ENCODE measurements around the gene COL8A1.

COL8A1 gene

GRCh38 chr3:99668044-99668443, 29.6 kb downstream of the COL8A1 start:
- no peak for DNase-seq (ENCODE audit: extremely low read depth in 1 of 2, low read depth in 1 of 2)

GRCh38 chr3:99669879-99670555, 31.6 kb downstream of the COL8A1 start:
- DNase-seq (ENCODE audit: extremely low read depth in 1 of 2, low read depth in 1 of 2) = no peak

- DNase-seq (ENCODE audit: extremely low read depth in 1 of 2, low read depth in 1 of 2) = no peak
Observed at GRCh38 chr3:99670556-99670950, 32.2 kb downstream of the COL8A1 start.

DNA sequence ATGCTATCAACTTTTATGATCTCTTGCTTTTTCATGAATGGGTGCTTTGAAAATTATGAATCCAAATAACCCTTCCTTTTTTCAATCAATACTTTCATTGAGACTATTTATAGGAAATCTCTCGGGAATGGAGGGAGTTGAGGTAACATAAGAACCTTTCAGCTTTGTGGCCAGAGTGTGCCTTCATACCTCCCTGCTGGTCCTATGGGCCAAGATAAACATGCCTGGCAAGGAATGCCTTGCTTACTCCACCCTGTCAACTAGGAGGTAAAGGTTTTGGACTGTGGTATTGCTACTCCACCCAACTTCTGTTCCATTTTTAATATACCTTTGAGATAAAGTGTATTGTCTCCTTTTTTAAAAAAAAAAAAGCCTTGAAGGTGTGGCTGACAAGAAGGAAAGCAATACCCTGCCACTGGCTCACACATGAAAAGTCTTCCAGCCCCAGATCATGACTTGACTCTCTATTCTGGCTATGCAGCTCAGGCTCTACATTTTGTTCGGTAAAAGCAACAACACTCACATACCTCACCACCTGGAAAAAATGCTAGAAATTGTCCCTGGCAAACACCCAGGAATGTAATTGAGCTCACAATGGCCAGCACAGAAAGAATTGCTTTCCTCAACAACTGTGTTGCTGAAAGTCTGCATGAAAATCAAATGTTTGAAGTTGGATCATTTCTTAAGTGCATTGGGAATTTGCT, 35.8 kb downstream of the COL8A1 start:
- no peak for DNase-seq (ENCODE audit: extremely low read depth in 1 of 2, low read depth in 1 of 2)

GRCh38 chr3:99678023-99678422, 39.6 kb downstream of the COL8A1 start:
- DNase-seq (ENCODE audit: extremely low read depth in 1 of 2, low read depth in 1 of 2) = no peak

GRCh38 chr3:99678896-99679295, 40.5 kb downstream of the COL8A1 start:
- DNase-seq (ENCODE audit: extremely low read depth in 1 of 2, low read depth in 1 of 2) = no peak

DNA sequence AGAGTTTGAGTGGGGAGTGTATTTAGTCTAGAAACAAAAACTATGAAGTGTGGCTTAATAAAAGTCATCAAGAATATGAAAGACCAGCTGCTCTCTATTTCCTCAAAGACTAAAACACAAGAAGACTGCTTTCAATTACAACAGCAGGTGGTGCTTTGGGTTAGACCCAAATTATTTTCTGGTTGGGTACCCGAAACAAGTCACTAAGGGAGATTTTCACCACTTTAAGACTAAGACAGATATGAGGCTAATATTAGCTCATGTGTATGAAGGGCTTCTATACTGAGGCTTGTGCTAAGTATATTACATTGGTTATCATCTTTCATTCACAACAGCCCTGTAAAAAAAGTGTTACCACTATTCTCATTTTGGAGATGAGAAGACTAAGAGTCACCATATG, 43.1 kb downstream of the COL8A1 start:
- no peak for DNase-seq (ENCODE audit: extremely low read depth in 1 of 2, low read depth in 1 of 2)

- no peak for DNase-seq (ENCODE audit: extremely low read depth in 1 of 2, low read depth in 1 of 2)
Observed at GRCh38 chr3:99681976-99682375, 43.6 kb downstream of the COL8A1 start.

DNA sequence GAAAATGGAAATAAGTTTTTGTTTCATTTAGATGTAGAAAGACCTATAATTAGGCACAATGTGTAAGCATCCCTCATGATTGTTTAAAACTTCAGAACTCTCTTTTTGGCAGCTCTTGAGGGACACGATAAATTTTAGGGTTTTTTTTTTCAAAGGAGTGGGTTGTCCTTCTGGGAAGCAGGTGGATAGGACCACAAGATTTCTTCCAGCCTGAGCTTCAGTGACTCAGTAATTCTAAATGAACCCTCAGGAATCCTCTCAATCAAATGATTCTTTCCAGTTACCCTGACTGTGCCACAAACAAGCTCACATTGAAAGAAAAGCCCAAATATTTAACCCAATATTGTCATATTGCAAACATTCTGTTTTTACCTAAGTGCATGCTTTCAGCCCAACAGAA, 45.1 kb downstream of the COL8A1 start:
- no peak for DNase-seq (ENCODE audit: extremely low read depth in 1 of 2, low read depth in 1 of 2)

DNA sequence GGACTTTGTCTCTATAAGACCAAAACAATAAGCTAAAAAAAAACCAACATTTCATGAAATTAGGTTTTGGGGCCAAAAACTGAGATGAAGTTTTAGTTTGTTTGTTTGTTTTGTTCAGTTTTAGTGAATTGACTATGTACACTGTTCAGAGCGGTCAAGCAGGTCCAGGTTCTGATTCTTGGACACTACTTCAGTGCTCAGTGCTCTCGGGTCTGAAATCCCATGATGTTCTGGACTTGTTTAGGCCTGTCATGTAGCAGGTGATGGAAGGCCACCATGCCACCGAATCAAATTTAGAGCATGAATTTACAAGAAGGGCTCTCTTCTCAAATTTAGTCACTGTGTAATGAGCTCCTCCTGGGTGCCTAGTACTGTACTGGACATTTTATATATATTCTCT, 45.5 kb downstream of the COL8A1 start:
- no peak for DNase-seq (ENCODE audit: extremely low read depth in 1 of 2, low read depth in 1 of 2)

- DNase-seq (ENCODE audit: extremely low read depth in 1 of 2, low read depth in 1 of 2) = no peak
Observed at GRCh38 chr3:99684644-99685043, 46.2 kb downstream of the COL8A1 start.

DNA sequence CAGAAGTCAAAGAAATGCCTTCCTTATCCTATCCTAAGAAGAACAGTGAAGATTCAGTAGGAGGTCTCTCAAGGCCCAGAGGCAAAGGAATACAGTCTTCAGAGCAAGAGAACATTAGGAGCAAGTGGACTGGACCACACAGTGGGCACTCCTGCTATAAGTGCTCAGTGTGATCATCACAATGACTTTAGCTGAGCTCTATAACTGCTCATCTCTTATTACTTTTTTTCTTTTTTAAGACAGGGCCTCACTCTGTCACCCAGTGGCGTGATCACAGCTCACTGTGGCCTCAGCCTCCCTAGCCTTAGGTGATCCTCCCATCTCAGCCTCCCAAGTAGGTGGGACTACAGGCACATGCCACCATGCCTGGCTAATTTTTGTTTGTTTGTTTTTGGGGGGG, 48.1 kb downstream of the COL8A1 start:
- no peak for DNase-seq (ENCODE audit: extremely low read depth in 1 of 2, low read depth in 1 of 2)

GRCh38 chr3:99686955-99687612, 48.7 kb downstream of the COL8A1 start:
- no peak for DNase-seq (ENCODE audit: extremely low read depth in 1 of 2, low read depth in 1 of 2)

GRCh38 chr3:99690761-99691369, 52.5 kb downstream of the COL8A1 start:
- no peak for DNase-seq (ENCODE audit: extremely low read depth in 1 of 2, low read depth in 1 of 2)

DNA sequence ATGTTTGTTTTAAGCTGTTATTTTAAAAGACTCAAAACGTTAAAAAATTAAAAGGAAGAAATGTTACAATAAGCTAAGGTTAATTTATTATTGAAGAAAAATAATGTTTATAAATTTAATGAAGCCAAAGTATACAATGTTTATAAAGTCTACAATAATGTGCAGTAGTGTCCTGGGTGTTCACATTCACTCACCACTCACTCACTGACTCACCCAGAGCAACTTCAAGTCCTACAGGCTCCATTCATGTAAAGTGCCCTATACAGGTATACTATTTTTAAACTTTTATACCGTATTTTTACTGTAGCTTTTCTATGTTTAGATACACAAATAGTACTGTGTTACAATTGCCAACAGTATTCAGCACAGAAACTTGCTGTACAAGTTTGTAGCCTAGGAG, 55.2 kb downstream of the COL8A1 start:
- DNase-seq (ENCODE audit: extremely low read depth in 1 of 2, low read depth in 1 of 2) = no peak

- no peak for DNase-seq (ENCODE audit: extremely low read depth in 1 of 2, low read depth in 1 of 2)
Observed at GRCh38 chr3:99696497-99696896, 58.1 kb downstream of the COL8A1 start.

DNA sequence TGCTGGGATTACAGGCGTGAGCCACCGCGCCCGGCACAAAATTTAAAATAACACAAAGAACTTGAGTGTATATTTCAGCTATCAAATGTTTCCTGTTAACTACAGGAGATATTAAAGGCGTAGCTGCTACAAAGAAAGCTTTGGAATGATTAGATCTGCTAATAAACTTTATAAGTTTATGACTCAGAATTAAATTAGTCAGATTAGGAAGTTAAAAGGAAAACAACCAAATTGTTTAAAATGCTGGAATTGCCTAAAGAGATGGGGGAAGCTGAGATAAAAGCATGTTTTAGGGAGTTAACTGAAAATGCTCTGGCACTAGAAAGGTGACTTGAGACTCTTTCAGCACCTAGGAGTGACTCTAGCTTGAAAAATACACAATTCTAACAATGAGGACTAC, 58.9 kb downstream of the COL8A1 start:
- DNase-seq (ENCODE audit: extremely low read depth in 1 of 2, low read depth in 1 of 2) = no peak

DNA sequence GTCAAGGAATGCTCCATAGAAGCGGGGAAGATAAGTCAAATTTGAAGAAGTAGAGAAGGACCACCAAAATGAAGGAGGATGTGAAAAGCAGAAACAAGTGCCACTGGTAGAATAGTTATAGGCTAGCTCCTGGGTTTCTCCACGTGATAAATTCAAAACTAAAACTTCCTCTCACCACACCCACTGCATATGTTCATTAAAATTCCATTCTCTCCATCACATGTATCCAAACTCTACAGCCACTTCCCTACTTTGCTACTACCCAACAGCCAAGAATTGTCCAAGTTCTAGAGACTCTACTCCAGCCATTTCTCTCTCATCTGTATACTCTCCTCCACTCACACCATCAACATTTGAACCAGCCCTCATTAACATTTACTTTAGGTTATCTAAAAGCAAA, 60.5 kb downstream of the COL8A1 start:
- DNase-seq (ENCODE audit: extremely low read depth in 1 of 2, low read depth in 1 of 2) = no peak

GRCh38 chr3:99699841-99700240, 61.4 kb downstream of the COL8A1 start:
- no peak for DNase-seq (ENCODE audit: extremely low read depth in 1 of 2, low read depth in 1 of 2)

- no peak for DNase-seq (ENCODE audit: extremely low read depth in 1 of 2, low read depth in 1 of 2)
Observed at GRCh38 chr3:99700631-99701268, 62.4 kb downstream of the COL8A1 start.

Measured in stimulated activated CD8-positive, alpha-beta memory T cell treated with anti-CD3 and anti-CD28 coated beads, Interleukin-7, amount 100 ng/mL, for 48 hours (primary cell).